ENCODE data around the gene ARHGAP45.
"Not testable (repeated sequence)": the region's sequence is repeated elsewhere in the genome, so short reads cannot be mapped to it uniquely, and the experiment has no call there.

The ARHGAP45 gene, protein sequence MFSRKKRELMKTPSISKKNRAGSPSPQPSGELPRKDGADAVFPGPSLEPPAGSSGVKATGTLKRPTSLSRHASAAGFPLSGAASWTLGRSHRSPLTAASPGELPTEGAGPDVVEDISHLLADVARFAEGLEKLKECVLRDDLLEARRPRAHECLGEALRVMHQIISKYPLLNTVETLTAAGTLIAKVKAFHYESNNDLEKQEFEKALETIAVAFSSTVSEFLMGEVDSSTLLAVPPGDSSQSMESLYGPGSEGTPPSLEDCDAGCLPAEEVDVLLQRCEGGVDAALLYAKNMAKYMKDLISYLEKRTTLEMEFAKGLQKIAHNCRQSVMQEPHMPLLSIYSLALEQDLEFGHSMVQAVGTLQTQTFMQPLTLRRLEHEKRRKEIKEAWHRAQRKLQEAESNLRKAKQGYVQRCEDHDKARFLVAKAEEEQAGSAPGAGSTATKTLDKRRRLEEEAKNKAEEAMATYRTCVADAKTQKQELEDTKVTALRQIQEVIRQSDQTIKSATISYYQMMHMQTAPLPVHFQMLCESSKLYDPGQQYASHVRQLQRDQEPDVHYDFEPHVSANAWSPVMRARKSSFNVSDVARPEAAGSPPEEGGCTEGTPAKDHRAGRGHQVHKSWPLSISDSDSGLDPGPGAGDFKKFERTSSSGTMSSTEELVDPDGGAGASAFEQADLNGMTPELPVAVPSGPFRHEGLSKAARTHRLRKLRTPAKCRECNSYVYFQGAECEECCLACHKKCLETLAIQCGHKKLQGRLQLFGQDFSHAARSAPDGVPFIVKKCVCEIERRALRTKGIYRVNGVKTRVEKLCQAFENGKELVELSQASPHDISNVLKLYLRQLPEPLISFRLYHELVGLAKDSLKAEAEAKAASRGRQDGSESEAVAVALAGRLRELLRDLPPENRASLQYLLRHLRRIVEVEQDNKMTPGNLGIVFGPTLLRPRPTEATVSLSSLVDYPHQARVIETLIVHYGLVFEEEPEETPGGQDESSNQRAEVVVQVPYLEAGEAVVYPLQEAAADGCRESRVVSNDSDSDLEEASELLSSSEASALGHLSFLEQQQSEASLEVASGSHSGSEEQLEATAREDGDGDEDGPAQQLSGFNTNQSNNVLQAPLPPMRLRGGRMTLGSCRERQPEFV

DNA sequence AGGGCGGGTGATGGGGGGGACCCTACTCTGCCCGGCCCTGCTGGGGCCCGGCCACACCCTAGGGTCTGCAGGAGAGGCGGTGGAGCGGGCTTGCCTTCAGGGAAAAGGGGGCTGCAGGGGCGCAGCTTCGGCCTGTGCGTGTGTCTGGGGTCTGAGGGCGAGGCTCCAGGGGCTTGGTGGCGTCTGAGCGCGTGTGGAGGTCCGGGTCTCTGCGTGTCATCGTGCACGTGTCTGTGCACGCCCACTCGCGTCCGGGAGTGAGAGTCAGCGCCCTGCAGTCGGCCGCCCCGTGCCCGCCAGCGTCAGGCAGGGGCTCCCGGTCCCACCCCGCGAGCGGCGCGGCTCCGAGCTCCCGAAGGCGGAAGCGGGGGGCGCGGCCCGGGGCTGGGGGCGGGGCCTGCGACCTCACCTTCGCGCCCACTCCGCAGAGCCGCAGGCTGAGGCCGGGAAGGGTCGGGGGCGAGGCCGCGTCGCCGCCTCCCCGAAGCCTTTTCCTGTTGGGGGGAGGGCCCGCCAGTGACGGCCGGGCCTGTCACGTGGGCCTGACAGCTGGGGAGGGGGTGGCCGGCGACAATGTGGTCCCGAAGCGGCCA, at the start of gene ARHGAP45:
ARHGAP45 (plus strand) TSS at position 420 of the 593 bp plus-strand sequence. CDS start 239 bp downstream, outside the sequence.
- no peak for DNase-seq

GRCh38 chr19:1017906-1018305, 49.1 kb upstream of the ARHGAP45 start:
- DNase-seq = no peak

- no peak for DNase-seq
Observed at GRCh38 chr19:1018393-1018792, 48.6 kb upstream of the ARHGAP45 start.

DNA sequence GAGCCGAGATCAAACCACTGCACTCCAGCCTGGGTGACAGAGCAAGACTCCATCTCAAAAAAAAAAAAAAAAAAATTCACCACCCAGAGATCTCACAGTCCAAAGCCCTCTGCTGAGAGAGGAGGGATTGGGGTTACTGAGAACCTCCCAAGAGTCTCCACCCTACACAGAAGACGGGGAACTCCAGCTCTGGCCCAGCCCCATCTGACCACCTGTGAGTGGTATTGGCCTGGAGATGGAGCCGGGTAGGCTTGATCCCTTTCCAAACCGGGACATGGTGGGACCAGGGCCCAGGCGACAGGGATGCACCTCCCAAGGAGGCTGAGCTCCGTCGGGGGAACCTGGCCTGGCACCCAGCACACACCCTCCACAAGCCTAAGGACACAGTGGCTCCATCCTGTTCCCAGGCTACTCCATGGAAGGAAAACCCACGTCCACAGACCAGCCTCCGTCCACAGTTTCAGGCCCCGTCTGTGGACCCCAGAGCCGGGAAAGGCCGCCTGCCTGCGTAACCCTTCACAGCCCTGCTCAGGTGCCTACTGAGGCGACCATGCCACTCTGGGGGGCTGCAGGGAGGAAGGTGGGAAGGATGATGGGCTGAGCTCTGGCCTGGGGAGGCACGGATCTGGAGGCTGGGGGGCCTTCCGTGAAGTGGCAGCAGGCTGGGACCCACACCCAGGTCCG, 47.9 kb upstream of the ARHGAP45 start:
- no peak for DNase-seq

DNA sequence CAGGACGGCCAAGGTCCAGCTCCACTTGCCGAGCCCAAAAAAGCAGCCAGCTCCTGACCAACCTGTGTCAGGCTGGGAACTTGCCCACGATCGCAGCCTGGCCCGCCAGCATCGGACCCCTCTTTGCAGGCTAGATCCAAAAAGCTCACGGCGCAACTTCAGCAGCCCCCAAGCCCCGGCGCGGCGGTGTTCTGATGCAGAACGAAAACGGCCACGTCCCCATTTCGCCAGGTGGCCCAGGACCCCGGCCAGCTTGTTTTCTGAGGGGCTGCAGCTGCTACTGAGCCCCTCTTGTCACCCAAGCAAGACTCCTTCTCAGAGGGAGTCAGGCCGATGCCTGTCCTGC, 47.4 kb upstream of the ARHGAP45 start:
- no peak for DNase-seq

GRCh38 chr19:1019980-1020867, 46.7 kb upstream of the ARHGAP45 start:
- DNase-seq = no peak

DNA sequence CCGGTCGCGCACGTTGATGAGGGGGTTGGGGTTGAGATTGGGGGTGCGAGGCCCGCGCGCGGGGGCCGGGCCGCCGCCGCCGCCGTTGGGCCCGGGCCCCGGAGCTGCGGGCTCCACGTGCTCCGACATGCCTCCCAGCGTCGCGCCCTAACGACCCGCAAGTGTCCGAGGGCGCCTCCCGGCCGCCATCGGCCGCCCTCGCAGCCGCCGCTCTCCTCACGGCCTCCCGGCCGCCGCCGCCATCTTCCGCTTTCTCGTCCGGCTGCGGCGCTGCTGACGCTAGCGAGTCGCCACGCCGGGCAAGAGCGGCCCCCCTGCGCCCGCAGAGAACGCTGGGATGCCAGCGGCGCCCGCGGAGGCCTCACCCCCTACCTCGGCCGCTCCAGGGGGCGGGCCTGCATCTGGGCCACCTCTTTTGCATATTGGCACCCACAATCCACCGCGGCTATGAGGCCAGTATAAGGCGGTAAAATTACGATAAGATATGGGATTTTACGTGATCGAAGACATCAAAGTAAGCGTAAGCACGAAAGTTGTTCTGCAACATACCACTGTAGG, 46.0 kb upstream of the ARHGAP45 start, which contains the start of gene TMEM259:
TMEM259 (minus strand) TSS at position 256 of the 558 bp plus-strand sequence; CDS start at position 129, 127 bp downstream.
- peak; percentile 97 for DNase-seq

DNA sequence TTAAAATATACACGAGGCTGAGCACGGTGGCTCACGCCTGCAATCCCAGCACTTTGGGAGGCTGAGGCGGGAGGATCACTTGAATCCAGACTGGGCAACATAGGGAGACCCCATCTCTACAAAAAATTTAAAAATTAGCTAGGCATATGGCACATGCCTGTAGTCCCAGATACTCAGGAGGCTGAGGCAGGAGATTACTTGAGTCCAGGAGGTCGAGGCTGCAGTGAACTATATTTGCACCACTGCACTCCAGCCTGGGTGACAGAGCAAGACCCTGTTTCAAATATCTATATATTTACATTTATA, 43.1 kb upstream of the ARHGAP45 start:
- not testable (repeated sequence) for DNase-seq

DNA sequence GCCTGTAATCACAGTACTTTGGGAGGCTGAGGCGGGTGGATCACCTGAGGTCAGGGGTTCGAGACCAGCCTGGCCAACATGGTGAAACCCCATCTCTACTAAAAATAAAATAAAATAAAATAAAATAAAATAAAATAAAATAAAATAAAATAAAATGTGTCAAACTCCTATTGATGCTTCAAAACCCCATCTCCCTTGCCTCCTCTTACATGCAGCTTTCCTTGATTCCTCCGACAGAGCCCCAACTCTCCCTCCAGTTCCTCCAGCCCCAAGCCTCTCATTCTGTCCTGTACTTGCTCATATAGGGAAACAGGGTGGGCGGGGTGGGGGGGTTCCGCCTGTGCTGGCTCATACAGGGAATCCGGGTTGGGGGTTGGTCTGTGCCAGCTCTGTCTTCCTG, 41.9 kb upstream of the ARHGAP45 start:
- DNase-seq = not testable (repeated sequence)

GRCh38 chr19:1025960-1026782, 40.8 kb upstream of the ARHGAP45 start, which contains the start of gene CNN2:
TSS of gene CNN2 (plus strand) at chr19:1026608. CDS start at chr19:1026662, 54 bp downstream.
- DNase-seq = peak; percentile 81

DNA sequence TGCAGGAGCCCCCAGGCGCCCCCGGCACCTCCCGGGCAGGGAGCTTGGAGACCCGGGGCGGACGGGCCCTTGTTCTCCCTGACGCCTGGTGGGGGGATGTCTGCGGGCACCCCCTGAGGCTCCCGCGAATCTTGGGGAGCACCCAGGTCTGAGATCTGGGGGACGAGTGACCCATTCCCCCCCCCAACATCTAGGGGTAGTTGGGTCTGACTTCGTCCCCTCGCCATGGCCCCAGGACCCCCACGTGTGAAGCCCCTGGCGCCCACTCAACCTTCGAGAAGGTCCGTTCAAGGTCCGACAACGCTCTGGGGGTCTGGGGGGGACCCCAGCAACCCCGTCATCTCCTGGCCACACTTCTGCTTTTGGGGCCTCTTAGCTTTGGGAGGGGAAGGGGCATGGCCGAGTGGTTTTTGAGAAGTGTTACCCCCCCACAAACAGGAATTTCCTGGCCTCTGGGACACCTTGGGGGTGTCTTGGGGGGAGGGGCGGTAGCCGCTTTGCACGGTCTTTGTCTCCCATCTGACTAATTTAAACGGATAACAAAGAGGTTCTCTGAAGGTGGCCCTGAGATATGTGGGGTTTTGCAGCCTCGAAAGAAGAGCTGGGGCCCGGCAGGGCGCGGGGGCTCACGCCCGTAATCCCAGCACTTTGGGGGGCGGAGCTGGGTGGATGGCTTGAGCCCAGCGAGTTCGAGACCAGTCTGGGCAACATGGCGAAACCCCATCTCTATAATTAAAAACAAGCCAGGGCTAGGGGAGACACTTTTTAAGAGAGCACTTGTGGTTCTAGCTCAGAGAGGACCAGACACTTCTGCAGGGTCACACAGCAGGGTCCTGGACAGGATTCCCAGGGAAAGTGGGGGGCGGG, 40.0 kb upstream of the ARHGAP45 start:
- peak; percentile 38 for DNase-seq

- no peak for DNase-seq
Observed at GRCh38 chr19:1027650-1028061, 39.3 kb upstream of the ARHGAP45 start.

DNA sequence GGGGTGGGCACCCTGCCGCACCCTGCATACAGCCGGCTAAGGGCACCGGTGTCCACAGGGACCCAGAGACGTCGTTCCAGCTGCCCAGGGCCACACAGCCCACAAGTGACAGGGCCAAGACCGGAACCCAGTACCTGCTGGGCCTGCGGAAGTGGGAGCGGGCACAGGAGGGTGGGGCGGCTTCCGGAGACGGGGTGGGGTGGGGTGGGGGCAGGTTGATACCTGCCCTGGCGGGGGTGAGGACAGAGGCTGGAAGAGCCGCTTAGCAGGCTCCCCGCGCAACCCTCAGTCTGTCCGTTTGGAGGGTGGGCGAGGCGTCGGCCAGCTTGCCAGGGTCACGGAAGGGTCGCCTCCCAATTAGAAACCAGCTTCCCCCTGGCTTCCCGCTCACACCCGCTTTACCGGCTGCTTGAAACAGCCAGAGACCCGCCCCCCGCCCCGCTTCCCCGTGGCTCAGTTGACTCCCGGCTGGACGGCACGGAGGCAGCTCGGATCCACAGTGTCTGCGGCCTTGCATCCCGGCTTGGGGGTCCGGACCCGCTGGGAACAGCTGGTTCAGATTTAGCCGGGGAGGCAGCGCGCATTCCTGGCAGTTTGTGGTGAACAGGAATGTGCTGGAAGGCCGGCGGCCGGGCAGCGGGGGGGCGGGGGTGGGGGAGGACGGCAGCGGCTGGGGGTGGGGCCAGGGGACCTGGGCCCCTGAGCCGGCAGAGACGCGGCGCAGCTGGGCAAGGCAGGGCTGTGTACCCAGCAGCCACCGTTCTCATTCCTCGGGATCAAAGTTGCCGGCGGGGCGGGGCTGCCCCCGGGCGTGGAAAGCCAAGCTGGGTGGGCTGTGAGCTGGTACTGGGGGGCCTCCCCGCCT, 38.7 kb upstream of the ARHGAP45 start:
- DNase-seq = peak; percentile 98

DNA sequence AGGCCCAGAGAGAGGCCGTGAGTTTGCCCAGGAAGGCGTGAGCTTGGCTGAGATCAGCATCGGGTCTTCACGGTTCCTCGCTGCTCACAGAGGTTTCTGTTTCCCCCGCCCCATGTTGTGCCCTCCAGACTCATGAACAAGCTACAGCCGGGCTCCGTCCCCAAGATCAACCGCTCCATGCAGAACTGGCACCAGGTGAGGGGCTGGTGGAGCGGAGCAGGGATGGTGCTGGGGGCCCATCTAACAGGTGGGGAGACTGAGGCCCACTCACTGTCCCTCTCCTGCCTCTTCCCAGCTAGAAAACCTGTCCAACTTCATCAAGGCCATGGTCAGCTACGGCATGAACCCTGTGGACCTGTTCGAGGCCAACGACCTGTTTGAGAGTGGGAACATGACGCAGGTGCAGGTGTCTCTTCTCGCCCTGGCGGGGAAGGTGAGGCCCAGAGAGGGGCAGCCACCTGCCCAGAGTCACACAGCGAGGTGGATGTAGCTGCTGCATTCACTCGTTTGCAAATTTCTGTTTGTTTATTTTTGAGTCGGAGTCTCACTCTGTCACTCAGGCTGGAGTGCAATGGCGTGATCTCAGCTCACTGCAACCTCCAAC, 34.6 kb upstream of the ARHGAP45 start:
- DNase-seq = no peak

GRCh38 chr19:1035998-1036621, 30.9 kb upstream of the ARHGAP45 start:
- peak; percentile 14 for DNase-seq

DNA sequence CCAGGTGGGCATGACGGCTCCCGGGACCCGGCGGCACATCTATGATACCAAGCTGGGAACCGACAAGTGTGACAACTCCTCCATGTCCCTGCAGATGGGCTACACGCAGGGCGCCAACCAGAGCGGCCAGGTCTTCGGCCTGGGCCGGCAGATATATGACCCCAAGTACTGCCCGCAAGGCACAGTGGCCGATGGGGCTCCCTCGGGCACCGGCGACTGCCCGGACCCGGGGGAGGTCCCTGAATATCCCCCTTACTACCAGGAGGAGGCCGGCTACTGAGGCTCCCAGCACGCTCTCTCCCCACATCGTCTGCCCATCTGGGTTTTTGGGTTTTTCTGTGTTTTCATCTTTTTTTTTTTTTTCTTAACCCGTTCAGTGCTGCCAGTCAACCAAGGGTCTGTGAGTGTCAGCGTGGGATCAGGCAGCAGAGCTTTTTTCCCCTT, 29.3 kb upstream of the ARHGAP45 start:
- DNase-seq = no peak

Data from EL (cell line).